MCF 10A (cell line): ENCODE results near the gene MTOR. TPM values are rescaled to one million over a fixed set of nuclear protein-coding genes. Genes with fewer than 3 reads are reported as not detected.

Source experiments
- BruUV-seq: library from RNA; stranded (reverse); fragments of 400-500 nt; replicated peaks from 2 replicates; lab custom pipeline; 2021; lab: Mats Ljungman, UMichigan
- CTCF ChIA-PET: fragments of 300-600 bp; sonication (Branson Sonifier 250); formaldehyde crosslinking; extraction: SDS; loops from one replicate; lab custom pipeline; 2021; ENCODE audit warnings: antibody characterized with exemption, inconsistent platforms; lab: Yijun Ruan, JAX
- POLR2A ChIA-PET: fragments of 300-600, 350-650 bp; sonication (Branson Sonifier 250); formaldehyde crosslinking; extraction: SDS; loops from one replicate; lab custom pipeline; 2020; ENCODE audit warnings: antibody characterized with exemption, inconsistent platforms; lab: Yijun Ruan, JAX
- DNase-seq: peaks from one replicate; pipeline ENCODE4 v3.0.0-alpha.2; 2018; ENCODE audit not compliant: unreplicated experiment
- H3K27ac Mint-ChIP-seq: one replicate; pipeline ENCODE4 v1.8.0; 2022; ENCODE audit warnings: mild to moderate bottlenecking, low read depth, mixed read lengths; ENCODE audit not compliant: unreplicated experiment
- H3K27me3 Mint-ChIP-seq: one replicate; pipeline ENCODE4 v1.8.0; 2022; ENCODE audit warnings: mixed read lengths; ENCODE audit not compliant: insufficient read depth, unreplicated experiment
- H3K36me3 Mint-ChIP-seq: one replicate; pipeline ENCODE4 v1.8.0; 2022; ENCODE audit warnings: mild to moderate bottlenecking, moderate library complexity, mixed read lengths; ENCODE audit not compliant: insufficient read depth, unreplicated experiment
- H3K4me1 Mint-ChIP-seq: one replicate; pipeline ENCODE4 v1.8.0; 2022; ENCODE audit warnings: mixed read lengths; ENCODE audit not compliant: insufficient read depth, unreplicated experiment
- H3K4me3 Mint-ChIP-seq: one replicate; pipeline ENCODE4 v1.8.0; 2022; ENCODE audit warnings: mild to moderate bottlenecking, moderate library complexity, mixed read lengths; ENCODE audit not compliant: unreplicated experiment
- H3K9me3 Mint-ChIP-seq: one replicate; pipeline ENCODE4 v1.8.0; 2022; ENCODE audit warnings: mixed read lengths; ENCODE audit not compliant: unreplicated experiment
- intact Hi-C: fragments of 100-400 bp; cut with micrococcal nuclease; formaldehyde crosslinking; loops from 2 replicates; pipeline ENCODE4 v1.14.1; 2022
- total RNA-seq: library from RNA; stranded (reverse); gene quantifications from 2 replicates; pipeline ENCODE4 v1.2.3, GENCODE V29; 2022
- TF ChIP-seq, protein P1 (sequence below): fragments of 200-600 bp; IDR thresholded peaks from one replicate; pipeline ENCODE4 v1.8.0; 2022; ENCODE audit warnings: antibody characterized with exemption, mild to moderate bottlenecking; ENCODE audit not compliant: unreplicated experiment

Gene MTOR
- total RNA-seq, 1 experiment from 2014 or later, result 45.9 TPM

- ChIA-PET POLR2A (no interaction called here), CTCF (interaction anchor here (0.7 to 1.0 kb wide), 2 partner anchors 65 to 406 kb away, joined by 3 read pairs; no protein-coding TSS in a partner anchor)
- Mint-ChIP-seq H3K27me3 (no peaks in the 10 kb centered on the region), H3K4me1 (no peaks in the 10 kb centered on the region), H3K36me3 (peaks cover 84% of the 10 kb centered on the region), H3K4me3 (no peak overlapping the region), H3K9me3 (no peaks in the 10 kb centered on the region), H3K27ac (no peak overlapping the region)
- DNase-seq, result no peak
- BruUV-seq, result no TSS peak
- TF ChIP-seq, protein P1, sequence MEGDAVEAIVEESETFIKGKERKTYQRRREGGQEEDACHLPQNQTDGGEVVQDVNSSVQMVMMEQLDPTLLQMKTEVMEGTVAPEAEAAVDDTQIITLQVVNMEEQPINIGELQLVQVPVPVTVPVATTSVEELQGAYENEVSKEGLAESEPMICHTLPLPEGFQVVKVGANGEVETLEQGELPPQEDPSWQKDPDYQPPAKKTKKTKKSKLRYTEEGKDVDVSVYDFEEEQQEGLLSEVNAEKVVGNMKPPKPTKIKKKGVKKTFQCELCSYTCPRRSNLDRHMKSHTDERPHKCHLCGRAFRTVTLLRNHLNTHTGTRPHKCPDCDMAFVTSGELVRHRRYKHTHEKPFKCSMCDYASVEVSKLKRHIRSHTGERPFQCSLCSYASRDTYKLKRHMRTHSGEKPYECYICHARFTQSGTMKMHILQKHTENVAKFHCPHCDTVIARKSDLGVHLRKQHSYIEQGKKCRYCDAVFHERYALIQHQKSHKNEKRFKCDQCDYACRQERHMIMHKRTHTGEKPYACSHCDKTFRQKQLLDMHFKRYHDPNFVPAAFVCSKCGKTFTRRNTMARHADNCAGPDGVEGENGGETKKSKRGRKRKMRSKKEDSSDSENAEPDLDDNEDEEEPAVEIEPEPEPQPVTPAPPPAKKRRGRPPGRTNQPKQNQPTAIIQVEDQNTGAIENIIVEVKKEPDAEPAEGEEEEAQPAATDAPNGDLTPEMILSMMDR, result no peak
- intact Hi-C loops, result no loop called here
These were observed 25.0 kb downstream of the MTOR start for GRCh38 chr1:11237356-11237755.

DNA sequence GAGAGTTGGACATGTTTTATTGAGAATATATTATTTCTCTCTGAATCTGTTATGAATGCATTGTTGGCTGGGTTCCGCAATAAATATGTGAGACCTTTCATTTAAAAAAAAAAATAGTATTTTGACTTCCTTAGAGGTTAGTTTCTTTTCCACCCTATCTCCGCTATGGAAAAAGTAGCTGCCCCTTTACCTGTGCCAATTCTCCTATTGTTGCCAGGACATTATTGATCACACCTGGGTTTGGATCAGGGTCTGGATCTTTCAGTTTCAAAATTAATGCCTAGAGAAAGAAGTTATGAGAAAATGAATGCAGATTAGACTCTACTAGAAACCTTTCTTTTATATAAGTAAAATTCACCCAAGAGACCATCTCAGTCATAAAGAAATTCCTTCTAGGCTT lies 29.1 kb downstream of the MTOR start:
- Mint-ChIP-seq H3K4me3 (no peak overlapping the region), H3K9me3 (no peaks in the 10 kb centered on the region), H3K4me1 (no peaks in the 10 kb centered on the region), H3K36me3 (peaks cover 90% of the 10 kb centered on the region), H3K27ac (no peak overlapping the region), H3K27me3 (no peaks in the 10 kb centered on the region)
- ChIA-PET CTCF (interaction anchor here (0.6 to 2.1 kb wide), 2 partner anchors 8 to 74 kb away, joined by 3 to 5 read pairs; no protein-coding TSS in a partner anchor), POLR2A (interaction anchor here (0.7 to 0.8 kb wide), 2 partner anchors 28 to 476 kb away, joined by 3 to 4 read pairs; no protein-coding TSS in a partner anchor)
- intact Hi-C loops, result no loop called here
- no peak for DNase-seq
- BruUV-seq, result no TSS peak
- TF ChIP-seq, protein P1, result no peak

- Mint-ChIP-seq H3K36me3 (peaks cover 77% of the 10 kb centered on the region), H3K9me3 (no peaks in the 10 kb centered on the region), H3K4me3 (no peak overlapping the region), H3K27ac (no peak overlapping the region), H3K27me3 (no peaks in the 10 kb centered on the region), H3K4me1 (no peaks in the 10 kb centered on the region)
- ChIA-PET CTCF (interaction anchor here (1.0 kb wide), 2 partner anchors 32 to 413 kb away, joined by 3 to 4 read pairs; no protein-coding TSS in a partner anchor), POLR2A (interaction anchor here (0.5 kb wide), 1 partner anchor 440 kb away, joined by 3 read pairs; no protein-coding TSS in a partner anchor)
- no TSS peak for BruUV-seq
- intact Hi-C loops, result no loop called here
- DNase-seq, result no peak
- TF ChIP-seq, protein P1, result no peak
These were observed 33.1 kb downstream of the MTOR start for GRCh38 chr1:11229203-11229602.

- Mint-ChIP-seq H3K4me1 (no peaks in the 10 kb centered on the region), H3K27ac (no peak overlapping the region), H3K9me3 (no peaks in the 10 kb centered on the region), H3K4me3 (no peak overlapping the region), H3K36me3 (peaks cover 64% of the 10 kb centered on the region), H3K27me3 (no peaks in the 10 kb centered on the region)
- no TSS peak for BruUV-seq
- CTCF ChIA-PET, result interaction anchor here (1.4 to 1.6 kb wide), 3 partner anchors 14 to 189 kb away, joined by 4 read pairs; no protein-coding TSS in a partner anchor
- DNase-seq, result no peak
- intact Hi-C loops, result no loop called here
- TF ChIP-seq, protein P1, result no peak
- POLR2A ChIA-PET, result interaction anchor here (0.6 kb wide), 1 partner anchor 37 kb away, joined by 3 read pairs; no protein-coding TSS in a partner anchor
These were observed 35.0 kb downstream of the MTOR start for GRCh38 chr1:11227106-11228077.
